K562 (cell line): ENCODE results near the gene TIMP1.

Experiments
- BCL6 ChIP-seq: fragments of 250-450 bp; sonication (Bioruptor Pico); IDR thresholded peaks from 2 replicates; pipeline ENCODE4 v1.4.0; 2020
- GABPA ChIP-seq: fragments of 200-800 bp; sonication (Bioruptor generic); conservative IDR thresholded peaks from 2 replicates; pipeline ENCODE4 v1.6.1; 2016; ENCODE audit warnings: low read depth, missing genetic modification characterization, missing compliant biosample characterization
- HNRNPH1 ChIP-seq: fragments of 200-400 bp; formaldehyde crosslinking; optimal IDR thresholded peaks from 2 replicates; pipeline ENCODE3; 2017; ENCODE audit warnings: low read depth, mild to moderate bottlenecking, low read length, moderate library complexity
- ZBTB40 ChIP-seq, 2 experiments: fragments of 450-650 bp in 1 of 2; sonication (generic) in 1 of 2; formaldehyde crosslinking in 1 of 2; IDR thresholded peaks; 2 replicates each; pipeline versions ENCODE4 v1.7.1 to v1.9.0; 2016 to 2022; ENCODE audit warnings: inconsistent platforms in 1 of 2, mild to moderate bottlenecking in 1 of 2, missing genetic modification reagents in 1 of 2
- ZNF76 ChIP-seq: fragments of 250-450 bp; sonication (Bioruptor Pico); IDR thresholded peaks from 2 replicates; pipeline ENCODE4 v1.4.0; 2020; ENCODE audit warnings: mild to moderate bottlenecking, moderate library complexity, borderline replicate concordance

- TF ChIP-seq BCL6 (CRISPR knock-in tag) (no peak), GABPA (tag) (no peak), HNRNPH1 (no peak), ZNF76 (CRISPR knock-in tag) (no peak), ZBTB40 (IDR thresholded peaks at IDR 0.05) (no peak), ZBTB40 (CRISPR knock-in tag; IDR thresholded peaks at IDR 0.05) (no peak)
Measured at GRCh38 chrX:47543496-47543895, 38.7 kb upstream of the TIMP1 start.
